PC-9 (cell line): ENCODE measurements around the gene GZMA. TPM values are rescaled to one million over a fixed set of nuclear protein-coding genes. Genes with fewer than 3 reads are reported as not detected.
"Not testable (repeated sequence)": the region's sequence is repeated elsewhere in the genome, so short reads cannot be mapped to it uniquely, and the experiment has no call there.

ENCODE experiments used
- BruUV-seq: library from RNA; stranded (reverse); fragments of 400-500 nt; replicated peaks from 2 replicates; lab custom pipeline; 2021; lab: Mats Ljungman, UMichigan
- CTCF ChIA-PET: fragments of 300-600 bp; sonication (Branson Sonifier 250); formaldehyde crosslinking; loops from one replicate; lab custom pipeline; 2022; ENCODE audit warnings: antibody characterized with exemption; lab: Charles Lee
- POLR2A ChIA-PET: fragments of 300-600 bp; sonication (Branson Sonifier 250); formaldehyde crosslinking; loops from one replicate; lab custom pipeline; 2022; ENCODE audit warnings: antibody characterized with exemption; ENCODE audit not compliant: unreplicated experiment; lab: Charles Lee
- DNase-seq, 2 experiments: peaks; one replicate each; pipeline versions ENCODE4 v3.0.0 to v3.0.0-alpha.2; 2015 to 2022; ENCODE audit warnings: mixed read lengths in 1 of 2
- H2AFZ ChIP-seq: fragments of 200-600 bp; sonication (generic); 2 replicates; pipeline ENCODE4 v1.8.1; 2017; ENCODE audit warnings: antibody characterized with exemption
- H3F3A ChIP-seq: fragments of 200-600 bp; sonication (generic); 2 replicates; pipeline ENCODE4 v1.8.1; 2017; ENCODE audit warnings: antibody characterized with exemption, mild to moderate bottlenecking, low read depth; ENCODE audit not compliant: insufficient read depth
- H3K27ac ChIP-seq: fragments of 200-600 bp; sonication (generic); 2 replicates; pipeline ENCODE4 v1.6.1; 2016; ENCODE audit warnings: mixed run types
- H3K27me3 ChIP-seq: fragments of 200-600 bp; sonication (generic); 2 replicates; pipeline ENCODE4 v1.6.1; 2016; ENCODE audit warnings: low read depth, mixed run types; ENCODE audit not compliant: insufficient read depth
- H3K36me3 ChIP-seq: fragments of 200-600 bp; sonication (generic); 2 replicates; pipeline ENCODE4 v1.6.1; 2016; ENCODE audit warnings: low read depth, mixed run types
- H3K4me1 ChIP-seq: fragments of 200-600 bp; sonication (generic); replicated peaks from 2 replicates; pipeline ENCODE4 v1.6.1; 2016; ENCODE audit warnings: mixed run types; ENCODE audit not compliant: insufficient read depth
- H3K4me2 ChIP-seq: fragments of 200-600 bp; sonication (generic); 2 replicates; pipeline ENCODE4 v1.6.1; 2017; ENCODE audit warnings: mixed run types
- H3K4me3 ChIP-seq: fragments of 200-600 bp; sonication (generic); 2 replicates; pipeline ENCODE4 v1.6.1; 2016; ENCODE audit warnings: mixed run types
- H3K79me2 ChIP-seq: fragments of 200-600 bp; sonication (generic); 2 replicates; pipeline ENCODE4 v1.6.1; 2017; ENCODE audit warnings: low read depth, mixed run types
- H3K9me2 ChIP-seq: fragments of 200-600 bp; sonication (generic); 2 replicates; pipeline ENCODE4 v1.8.1; 2017; ENCODE audit warnings: mild to moderate bottlenecking; ENCODE audit not compliant: insufficient read depth
- H3K9me3 ChIP-seq: fragments of 200-600 bp; sonication (generic); 2 replicates; pipeline ENCODE4 v1.8.1; 2016; ENCODE audit warnings: low read depth; ENCODE audit not compliant: insufficient read depth
- H4K20me1 ChIP-seq: fragments of 200-600 bp; sonication (generic); 2 replicates; pipeline ENCODE4 v1.8.1; 2017; ENCODE audit not compliant: insufficient read depth
- EZH2 ChIP-seq: fragments of 200-600 bp; sonication (generic); IDR thresholded peaks from 2 replicates; pipeline ENCODE4 v1.8.0; 2017; ENCODE audit warnings: antibody characterized with exemption, low read depth
- intact Hi-C: fragments of 100-400 bp; cut with micrococcal nuclease; formaldehyde crosslinking; loops from one replicate; pipeline ENCODE4 v1.10.0; 2022; ENCODE audit not compliant: unreplicated experiment
- total RNA-seq: library from RNA; stranded (reverse); gene quantifications from 2 replicates; pipeline ENCODE4 v1.2.3, GENCODE V29; 2021
- TF ChIP-seq, protein P1 (sequence below): fragments of 200-600 bp; sonication (generic); conservative IDR thresholded peaks from 2 replicates; pipeline ENCODE4 v1.6.1; 2017; ENCODE audit warnings: mixed run types, antibody characterized with exemption, mild to moderate bottlenecking, moderate library complexity

Gene GZMA
- total RNA-seq, 1 experiment from 2014 or later: not detected

DNA sequence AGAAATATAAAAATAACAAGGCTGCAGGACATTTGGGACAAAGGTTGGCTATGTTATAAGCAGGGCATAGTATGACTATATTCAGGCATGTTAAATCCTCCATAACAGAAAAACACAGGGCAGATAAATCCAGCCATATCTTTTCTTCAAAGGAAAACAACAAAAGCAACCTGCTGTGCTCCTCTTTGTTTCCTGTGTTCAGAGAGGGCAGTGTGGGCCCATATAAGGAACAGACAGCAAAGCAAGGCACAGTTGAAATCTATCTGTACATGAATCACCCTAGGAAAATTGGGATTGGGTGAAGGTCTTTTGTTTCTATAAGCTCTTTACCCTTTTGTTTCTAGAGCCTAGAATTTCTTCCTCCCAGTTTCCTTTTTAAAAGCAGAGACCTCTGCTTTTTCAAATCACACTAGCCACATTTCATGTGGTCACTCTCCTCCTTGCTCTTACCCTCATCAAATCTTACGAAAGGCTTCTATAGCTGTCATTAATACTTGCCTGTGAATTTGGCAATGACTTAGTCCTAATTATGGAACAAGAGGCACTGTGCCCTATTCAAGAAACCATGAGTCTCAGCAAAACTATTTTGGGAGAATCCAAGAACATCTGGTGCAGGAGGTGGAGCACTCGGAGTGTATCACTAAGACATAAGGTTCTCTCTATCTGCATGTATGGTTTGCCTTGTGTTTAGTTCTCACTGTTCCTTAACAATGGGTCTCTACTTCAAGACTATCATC, 1.8 kb downstream of the GZMA start:
- Histone ChIP-seq H3K4me1 (no peaks in the 10 kb centered on the region), H3K36me3 (no peaks in the 10 kb centered on the region), H4K20me1 (no peaks in the 10 kb centered on the region), H3K9me3 (no peaks in the 10 kb centered on the region), H3K4me3 (no peak overlapping the region), H3K27ac (no peak overlapping the region), H3K79me2 (no peaks in the 10 kb centered on the region), H3K4me2 (no peak overlapping the region), H3F3A (no peaks in the 10 kb centered on the region), H3K9me2 (no peaks in the 10 kb centered on the region), H3K27me3 (peaks cover 15% of the 10 kb centered on the region), H2AFZ (no peak overlapping the region)
- intact Hi-C loops: no loop called here
- no peak for DNase-seq
- no TSS peak for BruUV-seq
- ChIA-PET POLR2A (no interaction called here), CTCF (no interaction called here)
- TF ChIP-seq, protein P1, sequence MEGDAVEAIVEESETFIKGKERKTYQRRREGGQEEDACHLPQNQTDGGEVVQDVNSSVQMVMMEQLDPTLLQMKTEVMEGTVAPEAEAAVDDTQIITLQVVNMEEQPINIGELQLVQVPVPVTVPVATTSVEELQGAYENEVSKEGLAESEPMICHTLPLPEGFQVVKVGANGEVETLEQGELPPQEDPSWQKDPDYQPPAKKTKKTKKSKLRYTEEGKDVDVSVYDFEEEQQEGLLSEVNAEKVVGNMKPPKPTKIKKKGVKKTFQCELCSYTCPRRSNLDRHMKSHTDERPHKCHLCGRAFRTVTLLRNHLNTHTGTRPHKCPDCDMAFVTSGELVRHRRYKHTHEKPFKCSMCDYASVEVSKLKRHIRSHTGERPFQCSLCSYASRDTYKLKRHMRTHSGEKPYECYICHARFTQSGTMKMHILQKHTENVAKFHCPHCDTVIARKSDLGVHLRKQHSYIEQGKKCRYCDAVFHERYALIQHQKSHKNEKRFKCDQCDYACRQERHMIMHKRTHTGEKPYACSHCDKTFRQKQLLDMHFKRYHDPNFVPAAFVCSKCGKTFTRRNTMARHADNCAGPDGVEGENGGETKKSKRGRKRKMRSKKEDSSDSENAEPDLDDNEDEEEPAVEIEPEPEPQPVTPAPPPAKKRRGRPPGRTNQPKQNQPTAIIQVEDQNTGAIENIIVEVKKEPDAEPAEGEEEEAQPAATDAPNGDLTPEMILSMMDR: no peak
- TF ChIP-seq EZH2: no peak

DNA sequence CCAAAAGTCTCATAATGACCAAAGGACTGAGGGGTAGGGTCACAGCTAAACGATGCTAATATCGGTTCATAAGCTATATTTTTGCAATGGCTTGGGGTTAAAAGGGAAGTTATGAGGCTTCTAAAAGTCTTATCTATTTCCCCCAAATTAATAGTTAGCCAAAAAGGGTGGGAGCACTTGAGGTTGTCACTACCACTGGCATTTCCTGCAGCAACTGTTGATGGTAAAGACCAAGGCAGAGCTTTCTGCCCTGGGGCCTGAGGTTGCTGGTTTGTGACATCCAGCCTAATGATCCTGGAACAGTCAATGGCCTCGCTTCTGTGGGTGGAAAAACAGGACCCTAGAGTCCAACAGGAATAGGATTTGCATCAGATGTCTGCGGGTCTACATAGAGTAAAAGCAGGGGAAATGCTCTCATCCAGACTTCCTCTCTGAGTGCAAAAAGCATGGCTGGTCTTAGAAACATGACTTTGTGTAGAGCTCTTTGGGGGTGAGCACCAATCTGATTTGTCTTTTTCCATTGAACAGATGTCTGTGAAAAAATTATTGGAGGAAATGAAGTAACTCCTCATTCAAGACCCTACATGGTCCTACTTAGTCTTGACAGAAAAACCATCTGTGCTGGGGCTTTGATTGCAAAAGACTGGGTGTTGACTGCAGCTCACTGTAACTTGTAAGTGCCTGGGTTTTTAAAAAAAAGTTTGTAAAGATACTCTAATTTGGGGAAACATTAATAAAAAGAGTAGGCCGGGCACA, 2.7 kb downstream of the GZMA start:
- Histone ChIP-seq H3K79me2 (no peaks in the 10 kb centered on the region), H3K27me3 (peaks cover 18% of the 10 kb centered on the region), H3K9me2 (no peaks in the 10 kb centered on the region), H3F3A (no peaks in the 10 kb centered on the region), H3K4me3 (no peak overlapping the region), H3K27ac (no peak overlapping the region), H3K9me3 (no peaks in the 10 kb centered on the region), H3K36me3 (no peaks in the 10 kb centered on the region), H4K20me1 (no peaks in the 10 kb centered on the region), H3K4me1 (no peaks in the 10 kb centered on the region), H3K4me2 (no peak overlapping the region), H2AFZ (no peak overlapping the region)
- ChIA-PET CTCF (no interaction called here), POLR2A (no interaction called here)
- TF ChIP-seq, protein P1: no peak
- no peak for TF ChIP-seq EZH2
- intact Hi-C loops: no loop called here
- BruUV-seq: no TSS peak
- no peak for DNase-seq

DNA sequence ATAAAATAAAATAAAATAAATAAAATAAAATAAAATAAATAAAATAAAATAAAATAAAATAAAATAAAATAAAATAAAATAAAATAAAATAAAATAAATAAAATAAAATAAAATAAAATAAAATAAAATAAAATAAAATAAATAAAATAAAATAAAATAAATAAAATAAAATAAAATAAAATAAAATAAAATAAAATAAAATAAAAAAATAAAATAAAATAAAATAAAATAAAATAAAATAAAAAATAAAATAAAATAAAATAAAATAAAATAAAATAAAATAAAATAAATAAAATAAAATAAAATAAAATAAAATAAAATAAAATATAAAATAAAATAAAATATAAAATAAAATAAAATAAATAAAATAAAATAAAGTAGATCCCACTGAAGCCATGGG, 3.5 kb downstream of the GZMA start:
- H4K20me1 ChIP-seq, DNase-seq, H3K27ac ChIP-seq, H3K4me1 ChIP-seq, H2AFZ ChIP-seq, H3F3A ChIP-seq, H3K36me3 ChIP-seq, CTCF ChIA-PET, intact Hi-C loops, H3K4me3 ChIP-seq, H3K9me3 ChIP-seq, H3K79me2 ChIP-seq, H3K4me2 ChIP-seq, H3K9me2 ChIP-seq, POLR2A ChIA-PET, BruUV-seq: not testable (repeated sequence)
- peaks cover 18% of the 10 kb centered on the region for H3K27me3 ChIP-seq
